Hematopoietic multipotent progenitor cell (in vitro differentiated cells): ENCODE results near the gene TEX13C. TPM values are rescaled to one million over a fixed set of nuclear protein-coding genes. Genes with fewer than 3 reads are reported as not detected.
A peak's percentile ranks its signal among the peaks of the same experiment; 100 is the strongest.
"Not testable (repeated sequence)": the region's sequence is repeated elsewhere in the genome, so short reads cannot be mapped to it uniquely, and the experiment has no call there.

Source experiments
- DNase-seq, 3 donors: peaks; one replicate each; pipeline ENCODE4 v3.0.0-alpha.2; 2011 to 2015; ENCODE audit warnings: low read depth in 2 of 3, low spot score in 2 of 3
- total RNA-seq: library from RNA; depleted of rRNA; stranded (reverse); fragments of >200 nt; gene quantifications from one replicate; pipeline ENCODE4 v1.2.3, GENCODE V29; 2012

The TEX13C gene
- total RNA-seq, result not detected

DNA sequence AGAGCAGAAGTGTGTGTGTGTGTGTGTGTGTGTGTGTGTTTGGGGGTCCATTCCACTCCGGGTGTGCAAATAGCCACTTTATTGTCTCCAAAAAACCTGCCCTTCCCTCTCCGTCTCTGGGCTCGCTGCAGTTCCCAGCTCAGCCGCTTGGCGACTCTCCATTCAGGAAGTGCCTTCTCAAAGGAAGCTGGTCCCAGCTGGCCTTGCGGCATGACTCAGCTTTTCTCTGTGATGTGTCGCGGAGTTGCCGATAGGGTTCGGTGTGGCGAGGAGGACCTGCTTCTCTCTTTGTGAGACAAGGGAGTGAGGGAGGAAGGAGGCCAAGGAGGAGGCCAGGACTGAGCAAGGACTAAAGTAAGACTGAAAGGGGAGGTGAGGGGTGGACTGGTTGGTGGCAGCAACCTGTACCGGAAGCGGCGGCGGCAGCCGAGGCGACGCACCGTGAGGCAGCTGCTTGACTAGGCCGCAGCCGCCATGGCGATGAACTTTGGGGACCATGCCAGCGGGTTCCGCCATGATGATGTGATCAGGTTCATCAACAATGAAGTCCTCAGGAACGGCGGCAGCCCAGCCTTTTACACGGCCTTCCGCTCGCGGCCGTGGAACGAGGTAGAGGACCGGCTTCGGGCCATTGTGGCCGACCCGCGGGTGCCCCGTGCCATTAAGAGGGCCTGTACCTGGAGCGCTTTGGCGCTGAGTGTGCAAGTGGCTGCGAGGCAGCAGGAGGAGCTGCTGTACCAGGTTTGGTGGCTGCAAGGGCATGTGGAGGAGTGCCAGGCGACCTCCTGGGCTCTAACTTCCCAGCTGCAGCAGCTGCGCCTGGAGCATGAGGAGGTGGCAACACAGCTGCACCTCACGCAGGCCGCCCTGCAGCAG lies at the start of gene TEX13C:
TEX13C (plus strand) TSS at position 226 of the 876 bp plus-strand sequence; CDS start at position 475, 249 bp downstream.
- no peak for DNase-seq

DNA sequence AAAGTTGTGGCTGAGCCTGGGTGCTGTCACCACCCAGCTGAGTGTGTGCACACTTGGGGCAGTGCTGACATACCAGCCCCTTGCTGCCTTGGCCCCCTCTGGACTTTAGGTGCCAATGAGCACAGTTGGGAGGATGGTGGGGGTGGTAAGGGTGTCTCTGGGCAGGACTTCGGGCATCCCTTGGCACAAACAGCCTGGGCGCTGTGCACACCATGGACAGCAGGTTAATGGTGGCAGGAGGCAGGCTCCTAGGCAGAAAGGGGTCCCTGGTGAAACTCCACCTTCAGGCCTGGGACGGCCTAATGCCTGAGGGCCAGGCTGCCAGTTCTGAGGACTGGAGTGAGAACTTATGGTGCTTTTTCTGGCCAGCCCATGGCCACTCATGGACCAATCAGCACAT lies 32.4 kb upstream of the TEX13C start:
- no peak for DNase-seq

DNA sequence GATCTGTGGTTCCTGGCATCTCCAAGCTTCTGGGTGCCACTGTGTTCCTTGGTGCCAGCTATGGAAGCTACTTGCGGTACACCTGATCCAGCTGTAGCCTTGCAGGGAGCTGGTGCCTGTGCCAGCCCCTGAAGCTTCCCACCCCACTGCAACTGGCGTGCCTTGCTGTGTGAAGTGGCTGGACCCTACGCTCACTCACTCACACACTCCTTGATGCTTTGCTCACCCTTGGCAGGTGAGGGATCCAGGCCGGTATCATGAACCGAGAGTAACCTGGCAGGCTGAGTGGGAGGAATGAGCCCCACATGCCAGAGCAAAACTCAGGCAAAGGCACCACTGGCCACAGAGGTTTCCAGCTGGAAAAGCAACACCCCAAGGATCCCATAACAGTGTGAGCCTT lies 31.3 kb upstream of the TEX13C start:
- DNase-seq, result no peak

DNA sequence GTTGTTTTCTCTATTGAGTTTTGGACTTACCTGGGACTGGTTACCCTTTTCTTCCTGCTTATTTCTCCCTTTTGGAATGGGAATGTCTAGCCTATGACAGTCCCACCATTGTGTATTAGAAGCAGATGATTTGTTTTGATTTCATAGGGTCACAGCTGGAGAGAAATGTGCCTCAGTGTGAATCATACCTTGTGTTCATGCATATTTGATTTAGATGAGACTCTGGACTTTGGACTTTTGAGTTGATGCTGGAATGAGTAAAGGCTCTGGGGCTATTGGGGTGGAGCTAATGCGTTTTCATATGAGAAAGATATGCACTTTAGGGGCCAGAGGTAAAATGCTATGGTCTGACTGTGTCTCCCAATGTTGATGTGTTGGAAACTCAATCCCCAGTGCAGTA lies 30.5 kb upstream of the TEX13C start:
- DNase-seq, result no peak

DNA sequence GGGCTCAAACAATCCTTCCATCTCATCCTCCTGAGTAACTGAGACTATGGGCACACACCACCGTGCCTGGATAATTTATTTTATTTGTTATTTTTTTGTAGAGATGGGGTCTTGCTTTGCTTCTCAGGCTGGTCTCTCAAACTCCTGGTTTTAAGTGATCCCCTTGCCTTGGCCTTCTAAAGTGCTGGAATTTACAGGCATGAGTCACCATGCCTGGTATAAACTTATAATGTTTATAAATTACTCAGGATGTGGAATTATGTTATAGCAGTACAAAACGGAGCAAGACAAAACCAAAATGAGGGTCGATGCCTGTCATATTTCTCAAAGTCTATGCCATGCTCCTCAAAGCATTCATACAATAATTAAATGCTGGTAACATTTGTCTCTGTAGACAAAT lies 29.8 kb upstream of the TEX13C start:
- no peak for DNase-seq

DNA sequence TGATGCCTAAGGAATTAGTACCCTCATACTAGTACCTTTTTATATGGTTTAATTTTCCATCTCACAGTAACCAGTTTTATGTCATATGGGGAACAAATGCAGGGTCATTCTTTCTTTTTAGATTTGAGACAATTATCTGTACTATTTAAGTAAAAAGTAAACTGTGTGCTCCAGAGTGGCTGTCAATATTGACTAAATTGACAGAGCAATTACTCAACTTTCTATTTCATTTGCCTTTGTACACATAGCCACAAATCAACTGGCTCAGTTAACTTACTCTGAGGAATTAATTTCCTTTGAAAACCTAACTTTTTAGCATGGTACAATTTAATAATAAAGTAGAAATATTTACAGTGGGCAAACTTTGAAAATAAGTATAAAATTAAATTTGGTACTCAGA lies 28.5 kb upstream of the TEX13C start:
- no peak for DNase-seq

DNA sequence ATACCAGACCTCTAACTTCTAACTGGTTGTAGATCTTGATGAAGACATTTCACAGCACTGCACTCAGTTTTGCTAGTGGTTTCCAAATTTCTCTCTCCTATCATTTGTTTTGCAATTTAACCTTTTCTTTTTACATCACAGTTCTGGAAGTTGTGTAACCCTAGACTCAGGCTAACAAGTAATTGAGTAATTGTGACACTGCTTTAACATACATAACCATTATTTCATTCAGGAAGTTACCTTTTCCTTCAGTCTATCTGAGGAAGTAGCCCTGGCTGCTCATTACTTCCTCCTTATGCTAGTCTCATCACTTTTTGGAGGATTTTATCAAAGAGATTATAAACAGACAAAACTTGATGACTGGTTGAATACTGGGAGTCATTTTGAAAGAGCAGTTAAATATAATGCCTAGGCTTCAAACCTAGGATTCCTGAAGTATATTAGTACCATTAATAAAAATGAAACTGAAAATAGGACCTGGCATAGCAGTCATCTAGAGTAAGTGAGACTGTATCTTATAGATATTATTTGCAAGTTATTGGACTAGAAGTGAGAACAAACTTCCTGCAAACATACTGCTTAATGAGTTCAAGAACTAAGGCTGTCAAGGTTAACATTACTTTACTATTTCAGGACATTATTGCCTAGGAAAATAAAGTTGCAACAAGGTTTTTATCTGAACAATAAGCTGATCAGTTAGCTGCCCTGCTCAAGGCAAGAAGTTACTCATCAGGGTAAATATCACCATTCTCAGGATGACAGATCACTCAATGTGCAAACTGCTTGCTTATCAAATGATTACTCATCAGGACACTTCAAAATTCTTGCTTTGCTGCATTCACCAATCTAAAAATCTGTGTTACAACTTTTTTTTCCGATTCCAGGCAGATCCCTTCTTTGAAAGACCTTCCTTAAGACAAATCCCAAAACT lies 25.6 kb upstream of the TEX13C start:
- no peak for DNase-seq

DNA sequence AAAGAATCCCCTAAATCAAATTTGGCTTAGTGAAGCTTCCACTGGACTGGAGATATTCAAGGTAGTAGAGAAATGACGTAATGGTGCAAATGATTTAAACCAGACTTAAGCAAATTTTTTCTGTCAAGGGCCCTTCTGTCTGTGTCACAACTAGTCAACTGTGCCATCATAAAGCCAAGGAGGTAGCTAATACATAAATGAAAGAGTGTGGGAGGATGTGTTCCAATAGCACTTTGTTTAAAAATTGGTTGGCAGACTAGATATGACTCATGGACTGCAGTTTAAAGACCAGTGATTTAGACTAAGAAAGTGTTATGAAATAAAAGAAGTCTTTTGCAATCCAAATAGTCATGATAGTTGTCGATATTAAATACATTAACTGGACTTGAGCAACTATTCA lies 24.3 kb upstream of the TEX13C start:
- no peak for DNase-seq

DNA sequence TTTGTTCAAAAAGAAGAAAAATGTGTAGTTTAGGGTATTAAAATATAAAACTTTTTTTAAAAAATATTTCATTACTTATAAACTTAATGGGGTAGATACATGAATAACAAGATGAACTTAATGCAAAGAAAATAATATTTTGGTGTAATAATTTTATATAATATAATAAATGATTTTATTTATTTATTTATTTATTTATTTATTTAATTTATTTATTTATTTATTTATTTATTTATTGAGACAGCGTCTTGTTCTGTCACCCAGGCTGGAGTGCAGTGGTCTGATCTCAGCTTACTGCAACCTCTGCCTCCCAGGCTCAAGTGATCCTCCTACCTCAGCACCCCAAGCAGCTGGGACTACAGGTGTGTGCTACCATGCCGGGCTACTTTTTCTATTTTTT lies 20.8 kb upstream of the TEX13C start:
- DNase-seq, result no peak

DNA sequence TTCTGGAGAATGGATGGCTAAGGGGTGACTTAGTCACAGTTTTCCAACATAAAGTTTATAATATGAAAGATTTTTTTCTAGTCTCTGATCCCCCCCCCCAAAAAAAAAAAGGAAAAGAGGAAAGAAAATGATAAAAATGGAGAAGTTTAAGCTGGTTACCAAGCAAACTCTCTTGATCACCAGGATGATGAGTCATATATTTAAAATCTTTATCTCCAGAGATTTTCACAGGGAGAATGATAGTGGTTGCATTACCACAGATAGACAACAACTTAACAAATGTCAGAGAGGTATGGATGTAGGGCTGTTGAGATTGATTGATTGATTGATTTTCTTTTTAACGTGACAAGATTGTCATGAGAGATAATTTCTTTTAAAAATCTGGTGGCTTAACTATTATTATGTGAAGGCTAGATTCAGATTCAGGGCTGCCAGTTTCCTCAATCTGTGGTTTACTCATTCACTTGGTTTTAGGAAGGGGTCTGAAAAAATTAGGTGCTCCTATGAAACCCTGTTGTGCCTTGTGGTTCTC lies 13.3 kb upstream of the TEX13C start:
- DNase-seq, result no peak

DNA sequence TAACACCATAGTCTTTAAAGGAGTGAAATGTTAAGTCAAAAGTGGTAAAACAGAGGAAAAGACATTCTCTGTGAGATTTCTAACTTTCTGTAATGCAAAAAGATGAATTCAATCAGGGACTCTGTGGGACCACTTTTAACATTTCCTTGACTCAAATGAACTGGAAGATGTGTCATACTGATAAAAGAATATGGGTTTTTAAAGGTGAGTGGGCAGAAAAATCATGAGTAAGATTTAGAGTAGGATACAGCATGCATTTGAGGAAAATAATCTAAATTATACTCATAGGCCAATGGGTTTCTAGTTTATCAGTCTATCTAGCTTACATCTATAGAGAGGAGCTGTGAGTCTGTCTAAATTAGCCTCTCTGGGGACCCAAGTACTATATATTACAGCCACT lies 11.0 kb upstream of the TEX13C start:
- DNase-seq, result no peak

DNA sequence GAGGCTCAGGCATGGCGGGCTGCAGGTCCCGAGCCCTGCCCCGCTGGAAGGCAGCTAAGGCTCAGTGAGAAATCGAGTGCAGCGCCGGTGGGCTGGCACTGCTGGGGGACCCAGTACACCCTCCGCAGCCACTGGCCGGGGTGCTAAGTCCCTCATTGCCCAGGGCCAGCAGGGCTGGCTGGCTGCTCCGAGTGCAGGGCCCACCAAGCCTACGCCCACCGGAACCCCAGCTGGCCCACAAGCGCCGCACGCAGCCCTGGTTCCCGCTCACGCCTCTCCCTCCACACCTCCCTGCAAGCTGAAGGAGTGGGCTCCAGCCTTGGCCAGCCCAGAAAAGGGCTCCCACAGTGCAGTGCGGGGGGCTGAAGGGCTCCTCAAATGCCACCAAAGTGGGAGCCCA lies 505 bp upstream of the TEX13C start:
- not testable (repeated sequence) for DNase-seq

DNA sequence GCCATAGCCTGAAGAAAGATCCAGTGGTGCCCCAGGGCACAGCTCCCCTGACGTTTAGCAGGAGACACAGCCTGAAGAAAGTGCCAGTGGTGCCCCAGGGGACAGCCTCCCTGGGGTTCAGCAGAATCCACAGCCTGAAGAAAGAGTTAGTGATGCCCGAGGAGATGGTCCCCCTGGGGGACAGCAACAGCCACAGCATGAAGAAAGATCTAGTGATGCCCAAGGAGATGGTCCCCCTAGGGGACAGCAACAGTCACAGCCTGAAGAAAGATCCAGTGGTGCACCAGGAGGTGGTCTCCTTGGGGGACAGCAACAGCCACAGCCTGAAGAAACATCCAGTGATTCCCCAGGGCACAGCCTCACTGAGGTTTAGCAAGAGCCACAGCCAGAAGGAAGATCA lies 2.8 kb downstream of the TEX13C start:
- no peak for DNase-seq

DNA sequence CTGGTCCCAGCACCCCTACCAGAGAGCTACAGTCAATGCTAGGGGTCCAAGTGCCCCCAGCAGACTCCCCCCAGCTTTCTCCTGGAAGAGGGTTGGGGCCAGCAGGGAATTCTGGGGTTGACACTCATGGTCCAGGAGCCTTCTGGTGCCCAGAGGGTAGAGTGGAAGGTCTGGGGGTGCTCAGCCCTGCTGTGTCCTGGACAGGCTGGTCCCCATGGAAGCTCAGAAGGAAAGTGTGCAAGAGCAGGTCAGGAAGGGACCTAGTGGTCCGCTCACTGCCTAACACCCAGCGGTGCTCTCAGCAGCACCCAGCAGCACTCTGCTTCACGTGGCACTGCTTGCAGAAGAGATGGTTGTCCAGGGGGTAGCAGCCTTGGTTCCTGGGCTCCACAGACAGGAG lies 6.9 kb downstream of the TEX13C start:
- DNase-seq, result no peak

DNA sequence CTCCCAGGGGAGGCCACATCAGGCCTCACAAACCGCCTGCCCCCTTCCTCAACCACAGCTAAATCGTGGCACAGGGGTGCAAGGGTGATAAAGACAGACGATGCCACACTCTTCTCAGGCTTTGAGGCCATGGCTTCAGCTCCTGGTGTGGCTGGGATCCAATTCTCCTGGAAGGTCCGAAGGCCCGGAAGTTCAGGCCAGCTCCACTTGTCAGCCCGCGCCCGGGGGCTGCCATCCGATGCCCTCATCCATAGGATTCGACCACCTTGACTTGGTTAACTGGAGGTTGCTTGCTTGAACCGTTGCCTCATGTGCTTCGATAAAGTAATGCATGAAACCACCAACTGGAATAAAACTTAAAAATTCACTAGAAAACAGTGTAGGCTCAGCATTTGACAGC lies 8.2 kb downstream of the TEX13C start:
- DNase-seq, result no peak

DNA sequence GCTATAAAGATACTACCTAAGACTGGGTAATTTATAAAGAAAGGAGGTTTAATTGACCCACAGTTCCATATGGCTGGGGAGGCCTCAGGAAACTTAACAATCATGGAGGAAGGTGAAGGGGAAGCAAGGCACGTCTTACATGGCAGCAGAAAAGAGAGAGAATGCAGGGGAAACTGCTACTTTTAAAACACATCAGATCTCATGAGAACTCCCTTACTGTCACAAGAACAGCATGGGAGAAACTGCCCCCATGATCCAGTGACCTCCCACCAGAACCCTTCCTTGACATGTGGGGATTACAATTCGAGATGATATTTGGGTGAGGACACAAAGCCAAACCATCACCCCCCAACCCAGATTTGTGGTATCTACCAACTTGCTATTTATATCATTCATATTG lies 13.9 kb downstream of the TEX13C start:
- DNase-seq, result no peak

DNA sequence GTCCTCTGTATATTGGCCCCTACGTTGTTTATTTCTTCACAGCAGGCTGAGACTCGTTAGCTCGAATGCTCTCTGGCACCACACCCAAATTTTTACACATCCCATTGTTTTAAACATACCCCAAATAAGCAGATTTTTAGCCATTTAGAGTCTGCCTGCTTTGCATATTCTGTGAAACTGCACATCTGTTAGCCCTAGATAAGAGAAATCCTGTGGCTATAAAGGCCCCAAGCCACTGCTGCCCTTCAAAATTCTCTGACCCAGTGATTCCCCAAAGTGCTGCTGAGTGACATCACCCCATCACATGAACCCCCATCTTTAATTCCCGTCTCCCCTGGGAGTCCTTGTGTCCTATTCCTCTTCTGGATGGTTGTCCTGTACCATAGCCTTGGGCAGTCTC lies 20.8 kb downstream of the TEX13C start:
- DNase-seq, result peak in 1 of 3 donors; percentile 1

DNA sequence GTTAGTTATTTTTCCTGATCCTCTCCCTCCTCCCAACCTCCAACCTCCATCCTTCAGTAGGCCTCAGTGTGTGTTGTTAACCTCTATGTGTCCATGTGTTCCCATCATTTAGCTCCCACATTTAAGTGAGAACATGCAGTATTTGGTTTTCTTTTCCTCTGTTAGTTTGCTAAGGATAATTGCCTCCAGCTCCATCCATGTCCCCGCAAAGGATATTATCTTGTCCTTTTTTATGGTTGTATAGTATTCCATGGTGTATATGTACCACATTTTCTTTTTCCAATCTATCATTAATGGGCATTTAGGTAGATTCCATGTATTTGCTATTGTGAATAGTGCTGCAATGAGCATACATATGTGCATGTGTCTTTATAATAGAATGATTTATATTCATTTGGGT lies 54.5 kb downstream of the TEX13C start:
- no peak for DNase-seq
